Stimulated activated CD4-positive, alpha-beta T cell treated with anti-CD3 and anti-CD28 coated beads, Interleukin-4, amount 100 ng/mL, for 48 hours (primary cell): ENCODE results near the gene SIAH3.

Experiments used
- DNase-seq, 2 donors: peaks; one replicate each; pipeline ENCODE4 v3.0.0-alpha.2; 2020; ENCODE audit warnings: low read depth in 2 of 2

Gene SIAH3

GRCh38 chr13:45823583-45823982, 28.0 kb downstream of the SIAH3 start:
- DNase-seq: no peak

- no peak for DNase-seq
Observed at GRCh38 chr13:45821811-45822210, 29.7 kb downstream of the SIAH3 start.

GRCh38 chr13:45820106-45820838, 31.3 kb downstream of the SIAH3 start:
- no peak for DNase-seq

GRCh38 chr13:45817833-45818232, 33.7 kb downstream of the SIAH3 start:
- DNase-seq: no peak

GRCh38 chr13:45816427-45816826, 35.1 kb downstream of the SIAH3 start:
- DNase-seq: no peak

- DNase-seq: no peak
Observed at GRCh38 chr13:45812695-45813372, 38.7 kb downstream of the SIAH3 start.

- no peak for DNase-seq
Observed at GRCh38 chr13:45811891-45812694, 39.5 kb downstream of the SIAH3 start.

GRCh38 chr13:45809801-45810394, 41.7 kb downstream of the SIAH3 start:
- DNase-seq: no peak

- no peak for DNase-seq
Observed at GRCh38 chr13:45808925-45809324, 42.6 kb downstream of the SIAH3 start.

- DNase-seq: no peak
Observed at GRCh38 chr13:45807520-45808099, 43.9 kb downstream of the SIAH3 start.

GRCh38 chr13:45800485-45800884, 51.1 kb downstream of the SIAH3 start:
- DNase-seq: no peak

- no peak for DNase-seq
Observed at GRCh38 chr13:45799451-45799850, 52.1 kb downstream of the SIAH3 start.

- DNase-seq: no peak
Observed at GRCh38 chr13:45798851-45799250, 52.7 kb downstream of the SIAH3 start.

GRCh38 chr13:45796426-45797235, 54.9 kb downstream of the SIAH3 start:
- DNase-seq: no peak

GRCh38 chr13:45792827-45793303, 58.7 kb downstream of the SIAH3 start:
- DNase-seq: no peak

- no peak for DNase-seq
Observed at GRCh38 chr13:45788011-45788410, 63.5 kb downstream of the SIAH3 start.

- DNase-seq: no peak
Observed at GRCh38 chr13:45787346-45787745, 64.2 kb downstream of the SIAH3 start.

GRCh38 chr13:45786293-45786920, 65.1 kb downstream of the SIAH3 start:
- no peak for DNase-seq

- no peak for DNase-seq
Observed at GRCh38 chr13:45784755-45785675, 66.5 kb downstream of the SIAH3 start.
